HCT116 (cell line): Measurements from ENCODE around the gene CENPV. TPM values are rescaled to one million over a fixed set of nuclear protein-coding genes. Genes with fewer than 3 reads are reported as not detected.

Experiments used
- ATAC-seq: fragments of 200-7000 bp; cut with Tn5 transposase; 2 replicates; pipeline ENCODE4 v1.9.1; 2020; ENCODE audit warnings: mild to moderate bottlenecking, moderate library complexity
- BruUV-seq: library from RNA; stranded (reverse); fragments of 400-500 nt; replicated peaks from 2 replicates; lab custom pipeline; 2021; lab: Mats Ljungman, UMichigan
- CTCF ChIA-PET: fragments of 300-600 bp; sonication (Branson Sonifier 250); formaldehyde crosslinking; loops from one replicate; lab custom pipeline; 2021; ENCODE audit warnings: antibody characterized with exemption; lab: Charles Lee
- POLR2A ChIA-PET: fragments of 300-600, 350-600 bp; sonication (Branson Sonifier 250); formaldehyde crosslinking; loops from one replicate; lab custom pipeline; 2021; ENCODE audit warnings: antibody characterized with exemption; lab: Charles Lee
- RAD21 ChIA-PET, 2 experiments: fragments of 300-600 bp; sonication (Branson Sonifier 250); formaldehyde crosslinking; loops; one replicate each; lab custom pipeline; 2023; ENCODE audit warnings: low total read pairs in 2 of 2; ENCODE audit not compliant: uncharacterized antibody in 2 of 2, unreplicated experiment in 2 of 2, low non-redundant PET in 1 of 2; lab: Charles Lee
- DNase-seq: peaks from one replicate; pipeline ENCODE4 v3.0.0-alpha.2; 2010; ENCODE audit warnings: low read depth, low spot score
- H2AFZ ChIP-seq: fragments of 200-600 bp; shearing (Covaris generic), sonication (generic); 2 replicates; pipeline ENCODE4 v1.6.1; 2017; ENCODE audit warnings: low read depth, mixed run types, mixed read lengths, antibody characterized with exemption, low read length; ENCODE audit not compliant: poor library complexity, severe bottlenecking
- H3K27ac ChIP-seq: 2 replicates; pipeline ENCODE4 v1.5.1; 2012; ENCODE audit warnings: low read depth, low read length
- H3K27me3 ChIP-seq: fragments of 200-600 bp; sonication (generic); 2 replicates; pipeline ENCODE4 v1.6.1; 2016; ENCODE audit warnings: mixed run types, low read length, mixed read lengths; ENCODE audit not compliant: insufficient read depth
- H3K36me3 ChIP-seq, 2 experiments: fragments of 200-500 bp in 1 of 2; fragments of 200-600 bp in 1 of 2; sonication (Bioruptor generic) in 1 of 2; sonication (generic) in 1 of 2; 2 replicates each; pipeline versions ENCODE4 v1.5.1 to v1.6.1; 2014 to 2016; ENCODE audit warnings: low read length in 2 of 2, inconsistent platforms in 1 of 2, mixed read lengths in 1 of 2, mixed run types in 1 of 2; ENCODE audit not compliant: insufficient read depth in 2 of 2, control insufficient read depth in 1 of 2
- H3K4me1 ChIP-seq, 2 experiments: fragments of 200-600 bp in 1 of 2; sonication (generic) in 1 of 2; 2 replicates each; pipeline versions ENCODE4 v1.5.1 to v1.6.1; 2012 to 2017; ENCODE audit warnings: low read length in 2 of 2, inconsistent platforms in 1 of 2, mild to moderate bottlenecking in 1 of 2, mixed read lengths in 1 of 2, mixed run types in 1 of 2, moderate library complexity in 1 of 2; ENCODE audit not compliant: insufficient read depth in 2 of 2, control insufficient read depth in 1 of 2
- H3K4me2 ChIP-seq: fragments of 200-600 bp; sonication (generic); 2 replicates; pipeline ENCODE4 v1.6.1; 2017; ENCODE audit warnings: mixed run types, low read length, mixed read lengths
- H3K4me3 ChIP-seq, 2 experiments: fragments of 200-600 bp in 1 of 2; sonication (generic) in 1 of 2; replicated peaks in 1 of 2; 2 replicates each; pipeline ENCODE4 v1.5.1; 2011 to 2016; ENCODE audit warnings: low read length in 2 of 2, control low read depth in 1 of 2, low read depth in 1 of 2, mild to moderate bottlenecking in 1 of 2, mixed read lengths in 1 of 2, mixed run types in 1 of 2
- H3K79me2 ChIP-seq: fragments of 200-600 bp; sonication (generic); 2 replicates; pipeline ENCODE4 v1.6.1; 2017; ENCODE audit warnings: mild to moderate bottlenecking, mixed run types, low read length, moderate library complexity, mixed read lengths; ENCODE audit not compliant: insufficient read depth
- H3K9ac ChIP-seq: fragments of 200-600 bp; sonication (generic); 2 replicates; pipeline ENCODE4 v1.6.1; 2016; ENCODE audit warnings: low read length, mixed read lengths
- H3K9me2 ChIP-seq: fragments of 200-600 bp; sonication (generic), shearing (Covaris generic); 2 replicates; pipeline ENCODE4 v1.6.1; 2017; ENCODE audit warnings: mixed run types, mild to moderate bottlenecking, moderate library complexity; ENCODE audit not compliant: insufficient read depth
- H3K9me3 ChIP-seq, 2 experiments: fragments of 200-500 bp in 1 of 2; fragments of 200-600 bp in 1 of 2; sonication (Bioruptor generic) in 1 of 2; sonication (generic) in 1 of 2; 2 replicates each; pipeline ENCODE4 v1.6.1; 2014 to 2017; ENCODE audit warnings: low read length in 2 of 2, mixed read lengths in 2 of 2, inconsistent platforms in 1 of 2, low read depth in 1 of 2, mild to moderate bottlenecking in 1 of 2, mixed run types in 1 of 2, moderate library complexity in 1 of 2; ENCODE audit not compliant: control insufficient read depth in 1 of 2, insufficient read depth in 1 of 2
- H4K20me1 ChIP-seq: fragments of 200-600 bp; sonication (generic), shearing (Covaris generic); 2 replicates; pipeline ENCODE4 v1.6.1; 2017; ENCODE audit warnings: mixed run types, mild to moderate bottlenecking, moderate library complexity; ENCODE audit not compliant: insufficient read depth
- ATF3 ChIP-seq: IDR thresholded peaks from 2 replicates; pipeline ENCODE4 v1.6.1; 2012
- CTCF ChIP-seq, 3 experiments: fragments of 200-600 bp in 1 of 3; sonication (generic) in 1 of 3; IDR thresholded peaks in 2 of 3; conservative IDR thresholded peaks in 1 of 3; 2 replicates each; pipeline ENCODE4 v1.5.1; 2012 to 2017; ENCODE audit warnings: low read depth in 2 of 3, low read length in 2 of 3, antibody characterized with exemption in 1 of 3, borderline replicate concordance in 1 of 3, control low read depth in 1 of 3, mild to moderate bottlenecking in 1 of 3, mixed read lengths in 1 of 3, mixed run types in 1 of 3, moderate library complexity in 1 of 3; ENCODE audit not compliant: insufficient read depth in 1 of 3
- EZH2 ChIP-seq: fragments of 200-600 bp; sonication (generic); IDR thresholded peaks from 2 replicates; pipeline ENCODE4 v1.6.1; 2017; ENCODE audit warnings: antibody characterized with exemption, mixed run types
- EZH2phosphoT487 ChIP-seq: fragments of 200-600 bp; IDR thresholded peaks from 2 replicates; pipeline ENCODE4 v1.6.1; 2018; ENCODE audit warnings: antibody characterized with exemption, borderline replicate concordance
- JUND ChIP-seq: IDR thresholded peaks from 2 replicates; pipeline ENCODE4 v1.6.1; 2012
- MAX ChIP-seq: IDR thresholded peaks from 2 replicates; pipeline ENCODE4 v1.6.1; 2012
- POLR2A ChIP-seq: IDR thresholded peaks from 2 replicates; pipeline ENCODE4 v1.7.0; 2011; ENCODE audit warnings: borderline replicate concordance; ENCODE audit not compliant: insufficient read depth, insufficient read length; ENCODE audit errors: extremely low read depth
- POLR2AphosphoS5 ChIP-seq: IDR thresholded peaks from 2 replicates; pipeline ENCODE4 v1.6.1; 2011; ENCODE audit warnings: mild to moderate bottlenecking, low read depth, low read length, moderate library complexity
- RAD21 ChIP-seq: IDR thresholded peaks from 2 replicates; pipeline ENCODE4 v1.6.1; 2012; ENCODE audit warnings: low read depth, mild to moderate bottlenecking
- SIN3A ChIP-seq: IDR thresholded peaks from 2 replicates; pipeline ENCODE4 v1.6.1; 2012; ENCODE audit warnings: low read depth
- SP1 ChIP-seq: IDR thresholded peaks from 2 replicates; pipeline ENCODE4 v1.6.1; 2012; ENCODE audit warnings: low read depth
- YY1 ChIP-seq: IDR thresholded peaks from 2 replicates; pipeline ENCODE4 v1.6.1; 2011; ENCODE audit warnings: low read length, low read depth, moderate library complexity, mild to moderate bottlenecking; ENCODE audit not compliant: insufficient replicate concordance; ENCODE audit errors: extremely low read depth
- ZBTB33 ChIP-seq: IDR thresholded peaks from 2 replicates; pipeline ENCODE4 v1.6.1; 2011; ENCODE audit warnings: mild to moderate bottlenecking, low read length, moderate library complexity; ENCODE audit not compliant: insufficient replicate concordance; ENCODE audit errors: extremely low read depth
- ZFX ChIP-seq: fragments of 450-650 bp; IDR thresholded peaks from 2 replicates; pipeline ENCODE4 v1.6.1; 2017
- ZNF274 ChIP-seq: fragments of 200-500 bp; sonication (Bioruptor generic); IDR thresholded peaks from 2 replicates; pipeline ENCODE4 v1.6.1; 2014; ENCODE audit warnings: mild to moderate bottlenecking, low read depth, low read length, inconsistent platforms
- intact Hi-C: fragments of 100-400 bp; cut with micrococcal nuclease; formaldehyde crosslinking; loops from 2 replicates; pipeline ENCODE4 v1.10.0; 2022
- total RNA-seq: library from RNA; stranded (reverse); gene quantifications from one replicate; pipeline ENCODE4 v1.2.1, GENCODE V29; 2021; ENCODE audit not compliant: unreplicated experiment

The CENPV gene
- total RNA-seq, 1 experiment from 2014 or later = 84.7 TPM

GRCh38 chr17:16304830-16305229 lies 48.4 kb downstream of the CENPV start:
- H3K36me3 ChIP-seq = no peaks in the 10 kb centered on the region
- no peaks in the 10 kb centered on the region for H3K27me3 ChIP-seq
- ATAC-seq (peak; percentile 86), DNase-seq (no peak)
- H3K9me3 ChIP-seq = no peaks in the 10 kb centered on the region
- POLR2A ChIA-PET = no interaction called here
- peaks cover 7 to 14% of the 10 kb centered on the region in 2 experiments for H3K4me1 ChIP-seq
- TF ChIP-seq YY1 (no peak), JUND (no peak), ZBTB33 (no peak), RAD21 (peak; percentile 62), SIN3A (no peak), ATF3 (no peak), SP1 (no peak), ZFX (no peak; the same call in 1 of the 2 replicates), EZH2 (no peak), CTCF (IDR thresholded peaks at IDR 0.05 in 2 of 3, conservative IDR thresholded peaks at IDR 0.05 in 1 of 3; ENCODE audit: borderline replicate concordance in 1 of 3, insufficient read depth in 1 of 3, low read depth in 2 of 3, low read length in 2 of 3) (peak; percentile 32 to 56 (median 51); a peak in 5 of 6 replicates), MAX (no peak), POLR2AphosphoS5 (no peak), POLR2A (no peak), ZNF274 (no peak), EZH2phosphoT487 (no peak)
- intact Hi-C loops = loop anchor here (5.0 kb wide), 1 partner anchor 137 kb away; no protein-coding TSS in a partner anchor
- H3K4me2 ChIP-seq = no peak overlapping the region
- no peak overlapping the region for H3K9ac ChIP-seq
- H3K9me2 ChIP-seq = no peaks in the 10 kb centered on the region
- RAD21 ChIA-PET = no interaction called here
- CTCF ChIA-PET = interaction anchor here (1.3 to 2.7 kb wide), 2 partner anchors 9 to 52 kb away, joined by 3 to 13 read pairs; no protein-coding TSS in a partner anchor
- H3K4me3 ChIP-seq = no peak overlapping the region
- H2AFZ ChIP-seq = no peak overlapping the region
- H3K79me2 ChIP-seq = no peaks in the 10 kb centered on the region
- H4K20me1 ChIP-seq = no peaks in the 10 kb centered on the region
- no peak overlapping the region for H3K27ac ChIP-seq
- no TSS peak for BruUV-seq
